C4-2B (cell line): Measurements from ENCODE around the gene FCHSD1.

Experiments used
- H3K27ac ChIP-seq: fragments of 450-650 bp; 2 replicates; pipeline ENCODE4 v1.5.1; 2017
- ZFX ChIP-seq: fragments of 450-650 bp; IDR thresholded peaks from 2 replicates; pipeline ENCODE4 v1.6.1; 2017
- TF ChIP-seq, protein P1 (sequence below): fragments of 450-650 bp; conservative IDR thresholded peaks from 2 replicates; pipeline ENCODE4 v1.5.1; 2017; ENCODE audit warnings: mild to moderate bottlenecking

Gene FCHSD1

DNA sequence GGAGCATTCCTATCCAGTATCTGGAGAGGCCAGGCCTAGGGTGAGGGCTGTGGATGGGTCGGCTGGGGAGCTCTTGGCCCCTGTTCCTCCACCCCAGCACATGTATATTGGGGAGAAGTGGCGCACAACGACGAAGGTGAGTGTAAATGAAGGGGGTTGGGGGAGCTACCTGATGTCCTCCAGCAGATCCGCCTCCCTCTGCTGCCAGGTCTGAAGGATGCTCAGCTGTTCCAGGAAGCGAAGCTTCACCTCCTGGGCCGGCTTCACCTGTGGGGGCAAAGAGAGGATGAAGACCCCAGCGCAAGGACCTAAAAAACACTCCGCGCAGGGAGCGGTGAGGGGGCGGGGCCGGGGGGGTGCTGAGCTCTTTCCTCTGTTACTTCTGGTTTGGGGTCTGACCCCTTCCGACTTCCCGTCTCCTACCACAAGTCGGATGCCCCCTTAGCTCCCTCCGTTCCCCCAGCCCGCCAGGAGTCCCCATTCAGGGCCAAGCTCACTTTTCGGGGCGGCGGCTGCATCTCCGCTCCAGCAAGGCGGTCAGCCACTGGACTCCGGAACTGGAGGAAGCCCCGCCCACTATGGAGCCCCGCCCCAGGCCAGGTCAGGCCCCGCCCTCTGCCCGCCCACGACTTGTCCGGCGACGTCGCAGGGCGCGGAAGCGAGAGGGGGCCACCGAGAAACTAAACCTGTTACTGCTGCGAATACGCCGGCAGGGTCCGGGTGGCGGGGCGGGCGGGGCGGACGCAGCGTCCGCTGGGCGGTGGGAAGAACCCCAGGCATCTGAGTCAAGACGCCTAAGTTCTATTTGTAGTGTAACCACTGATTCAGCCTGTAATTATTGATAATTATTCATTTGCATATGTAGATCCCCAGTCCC lies at the start of gene FCHSD1:
Gene FCHSD1, minus strand, starts transcription at position 568 of the 877 bp plus-strand sequence. Its CDS starts 50 bp downstream, at position 518.
- H3K27ac ChIP-seq = peak within 1 kb of the TSS; percentile 6; the same call in 1 of the 2 replicates
- TF ChIP-seq, protein P1, sequence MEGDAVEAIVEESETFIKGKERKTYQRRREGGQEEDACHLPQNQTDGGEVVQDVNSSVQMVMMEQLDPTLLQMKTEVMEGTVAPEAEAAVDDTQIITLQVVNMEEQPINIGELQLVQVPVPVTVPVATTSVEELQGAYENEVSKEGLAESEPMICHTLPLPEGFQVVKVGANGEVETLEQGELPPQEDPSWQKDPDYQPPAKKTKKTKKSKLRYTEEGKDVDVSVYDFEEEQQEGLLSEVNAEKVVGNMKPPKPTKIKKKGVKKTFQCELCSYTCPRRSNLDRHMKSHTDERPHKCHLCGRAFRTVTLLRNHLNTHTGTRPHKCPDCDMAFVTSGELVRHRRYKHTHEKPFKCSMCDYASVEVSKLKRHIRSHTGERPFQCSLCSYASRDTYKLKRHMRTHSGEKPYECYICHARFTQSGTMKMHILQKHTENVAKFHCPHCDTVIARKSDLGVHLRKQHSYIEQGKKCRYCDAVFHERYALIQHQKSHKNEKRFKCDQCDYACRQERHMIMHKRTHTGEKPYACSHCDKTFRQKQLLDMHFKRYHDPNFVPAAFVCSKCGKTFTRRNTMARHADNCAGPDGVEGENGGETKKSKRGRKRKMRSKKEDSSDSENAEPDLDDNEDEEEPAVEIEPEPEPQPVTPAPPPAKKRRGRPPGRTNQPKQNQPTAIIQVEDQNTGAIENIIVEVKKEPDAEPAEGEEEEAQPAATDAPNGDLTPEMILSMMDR = no peak
- no peak for TF ChIP-seq ZFX

DNA sequence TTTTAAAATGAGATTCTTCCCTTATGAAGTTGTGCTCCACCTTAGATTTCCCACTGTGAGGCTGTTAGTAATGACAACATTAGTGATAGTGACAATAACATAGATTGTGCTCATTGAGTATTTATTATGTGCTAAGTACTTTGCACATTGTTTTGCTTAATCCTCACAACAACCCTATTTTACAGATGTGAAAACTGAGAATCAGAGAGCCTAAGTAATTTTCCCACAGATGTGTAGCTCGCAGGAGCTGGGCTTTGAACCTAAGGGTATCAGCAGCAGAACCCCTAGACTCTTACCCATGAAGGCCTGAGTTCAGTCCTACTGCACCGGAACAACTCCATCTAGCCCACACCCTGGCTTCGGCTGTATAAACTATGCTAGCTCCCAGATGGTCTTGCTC lies 46.4 kb upstream of the FCHSD1 start:
- no peak overlapping the region for H3K27ac ChIP-seq
- no peak for TF ChIP-seq ZFX
- TF ChIP-seq, protein P1 = no peak

DNA sequence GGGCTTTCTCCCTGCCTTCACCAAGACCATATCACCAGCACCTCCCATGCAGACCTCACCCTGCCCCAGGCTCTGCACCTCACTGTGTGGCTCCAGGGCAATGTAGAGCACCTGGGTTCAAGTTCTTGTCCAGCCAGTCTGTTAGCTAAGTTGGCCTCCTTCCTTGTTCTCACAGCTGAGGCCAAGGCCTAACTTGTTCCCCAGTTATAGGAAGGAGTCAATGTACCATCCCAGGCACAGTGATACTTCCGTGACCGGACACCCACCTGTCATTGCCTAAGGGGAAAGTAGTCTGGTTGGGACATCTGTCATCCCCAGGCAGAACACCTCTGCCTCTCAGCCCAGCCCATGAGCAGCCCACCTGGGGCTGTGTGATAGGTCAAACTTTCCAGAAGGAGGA lies 45.2 kb upstream of the FCHSD1 start:
- no peak for TF ChIP-seq ZFX
- TF ChIP-seq, protein P1 = no peak

DNA sequence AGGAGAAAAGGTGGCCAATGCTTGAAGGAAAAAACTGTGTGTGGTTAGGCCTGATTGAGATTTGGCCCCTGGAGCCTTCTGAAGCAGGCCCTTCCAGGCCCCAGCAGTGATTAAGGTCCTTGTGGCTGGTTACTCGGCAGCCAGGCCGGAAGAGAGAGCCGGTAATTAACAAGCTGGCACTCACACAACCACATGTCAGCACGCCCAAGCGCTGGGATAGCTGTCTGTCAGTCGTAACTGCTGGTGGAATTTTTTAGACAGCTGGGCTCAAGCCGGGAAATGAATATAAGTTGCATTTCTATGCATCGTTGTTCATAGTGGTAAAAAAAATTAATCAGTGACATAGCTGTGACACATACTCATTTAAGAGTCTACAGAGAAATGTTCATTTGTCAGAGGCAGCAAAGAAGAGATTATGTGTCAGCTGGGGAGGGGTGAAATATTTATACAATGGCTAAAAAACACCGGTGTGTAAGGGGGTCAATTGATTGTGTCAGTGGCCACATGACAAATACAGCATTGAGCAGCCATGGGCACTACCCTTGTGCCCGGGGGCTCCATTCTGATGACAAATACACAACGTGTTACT lies 44.5 kb upstream of the FCHSD1 start:
- no peak for TF ChIP-seq ZFX
- TF ChIP-seq, protein P1 = no peak
- peak overlapping the region; percentile 33 for H3K27ac ChIP-seq

More for the DNA sequence above, 45.2 kb upstream of the FCHSD1 start:
- peak overlapping the region; percentile 33 for H3K27ac ChIP-seq

DNA sequence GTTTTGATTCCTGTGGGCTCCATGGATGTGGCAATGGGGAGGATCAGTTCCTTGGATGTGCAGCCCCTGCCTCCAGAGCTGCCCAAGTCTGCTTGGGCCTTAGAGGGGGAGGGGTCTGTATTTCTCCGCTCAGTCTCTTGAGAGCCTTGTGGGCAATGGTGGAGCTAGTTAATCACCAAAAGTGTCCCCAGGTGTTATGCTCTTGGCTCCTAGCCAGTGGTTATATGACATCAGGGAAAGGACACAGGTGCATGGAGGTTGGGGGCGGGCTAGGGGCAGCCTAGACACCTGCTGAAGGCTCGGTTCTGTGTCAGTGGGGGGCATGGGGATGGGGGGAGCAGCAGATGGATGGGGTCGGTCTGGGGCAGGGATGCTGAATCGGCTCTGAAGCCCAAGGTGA lies 43.3 kb upstream of the FCHSD1 start:
- TF ChIP-seq ZFX = no peak
- TF ChIP-seq, protein P1 = no peak
- no peak overlapping the region for H3K27ac ChIP-seq

DNA sequence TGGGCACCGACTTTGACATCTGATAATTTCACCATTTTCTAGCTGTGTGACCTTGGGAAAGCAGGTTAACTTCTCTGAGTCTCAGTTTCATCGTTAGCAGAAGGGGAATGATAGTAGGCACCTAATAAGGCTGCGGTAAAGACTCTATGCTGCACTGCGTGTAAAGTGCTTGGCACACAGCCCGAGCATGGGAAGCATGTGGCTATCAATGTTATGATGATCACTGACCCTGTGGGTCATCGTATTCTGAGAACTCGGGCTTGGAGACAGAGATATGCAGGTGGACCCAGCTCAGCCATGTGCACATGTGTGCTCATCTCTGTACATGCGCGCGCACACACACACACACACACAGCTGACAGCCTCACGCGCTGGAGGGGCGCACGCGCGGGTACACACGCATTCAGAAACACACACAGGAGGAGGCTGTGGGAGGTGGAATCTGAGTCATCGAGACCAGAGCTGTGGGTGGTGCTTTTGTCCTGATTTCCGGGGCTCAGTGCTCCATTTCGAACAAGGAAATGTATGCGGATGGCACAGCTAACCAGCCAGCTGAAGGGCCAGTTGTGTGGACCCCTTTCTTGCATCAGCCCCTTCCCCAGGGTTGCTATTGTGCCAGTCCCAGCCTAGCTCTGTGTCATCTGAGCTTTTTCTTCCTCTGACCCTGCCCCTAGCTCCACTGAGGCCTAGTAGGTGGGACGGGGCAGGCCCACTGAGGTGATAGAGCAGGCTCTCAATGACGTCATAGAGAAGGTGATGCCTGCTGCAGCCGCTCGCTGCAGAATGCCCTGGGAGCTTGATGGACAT lies 41.9 kb upstream of the FCHSD1 start:
- H3K27ac ChIP-seq = no peak overlapping the region
- TF ChIP-seq, protein P1 = no peak
- TF ChIP-seq ZFX = no peak

DNA sequence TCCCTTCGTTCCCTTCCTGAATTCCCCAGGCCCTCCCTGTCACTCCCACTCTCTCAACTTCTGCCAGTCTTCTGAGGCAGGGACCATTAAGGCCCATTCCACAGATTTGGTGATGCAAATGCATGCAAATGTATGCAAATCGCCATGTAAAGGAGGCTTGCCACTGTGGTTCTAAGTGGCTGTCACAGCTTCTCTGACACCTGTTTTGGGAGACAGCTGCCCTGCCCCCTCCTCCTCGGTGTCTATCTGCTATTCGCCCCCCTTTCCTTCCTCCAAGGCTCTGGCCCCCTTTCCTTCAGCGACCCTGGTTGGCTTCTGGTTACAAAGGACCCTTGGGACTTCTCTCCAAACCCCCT lies 41.3 kb upstream of the FCHSD1 start:
- no peak for TF ChIP-seq ZFX
- TF ChIP-seq, protein P1 = no peak; the same call in 1 of the 2 replicates
- no peak overlapping the region for H3K27ac ChIP-seq
